HFFc6 (cell line): Measurements from ENCODE around the gene ZNF540. TPM values are rescaled to one million over a fixed set of nuclear protein-coding genes. Genes with fewer than 3 reads are reported as not detected.

Experiments used
- DNase-seq: peaks from one replicate; pipeline ENCODE4 v3.0.0-alpha.2; 2018
- H3K27ac Mint-ChIP-seq: 2 replicates; pipeline ENCODE4 v1.8.0; 2020; ENCODE audit warnings: mild to moderate bottlenecking, mixed read lengths
- H3K27me3 Mint-ChIP-seq: 2 replicates; pipeline ENCODE4 v1.8.0; 2021; ENCODE audit warnings: mild to moderate bottlenecking, moderate library complexity, mixed read lengths; ENCODE audit not compliant: insufficient read depth
- H3K36me3 Mint-ChIP-seq: 2 replicates; pipeline ENCODE4 v1.8.0; 2021; ENCODE audit warnings: low read depth, mixed read lengths
- H3K4me1 Mint-ChIP-seq: 2 replicates; pipeline ENCODE4 v1.8.0; 2020; ENCODE audit warnings: low read depth, mixed read lengths
- H3K4me3 Mint-ChIP-seq: 2 replicates; pipeline ENCODE4 v1.8.0; 2020; ENCODE audit warnings: mild to moderate bottlenecking, moderate library complexity, mixed read lengths
- H3K9me3 Mint-ChIP-seq: 2 replicates; pipeline ENCODE4 v1.8.0; 2020; ENCODE audit warnings: mild to moderate bottlenecking, mixed read lengths
- CTCF ChIP-seq: fragments of 200-600 bp; sonication (generic); IDR thresholded peaks from 2 replicates; pipeline ENCODE4 v1.5.0; 2021; ENCODE audit warnings: antibody characterized with exemption, mild to moderate bottlenecking
- long read RNA-seq: library from polyadenylated mRNA; unstranded; transcript quantifications from one replicate; pipeline ENCODE4 v2.0.0, GENCODE V29; 2019
- total RNA-seq, 6 experiments: library from RNA; stranded (reverse); fragmentation: NEBNext Ultra II Directional; extraction: Animal tissue kit (Norgen Biotek cat#: 25700); gene quantifications; 2 replicates in 1 of 6; 3 replicates in 5 of 6; pipeline ENCODE4 v1.2.3, GENCODE V29; 2021

ZNF540 gene
- total RNA-seq, result under 1 TPM; 0.14 to 0.76 (median 0.35) TPM
- long read RNA-seq, partial matches to known transcripts, result 0 of 3 reads
- long read RNA-seq, other reads (novel, unspliced or antisense), result 0 of 3 reads

- Mint-ChIP-seq H3K27ac (peak within 1 kb of the TSS; percentile 96), H3K4me1 (peaks cover 18% of the 10 kb centered on the region), H3K27me3 (no peaks in the 10 kb centered on the region; the same call in 1 of the 2 replicates), H3K4me3 (peak within 1 kb of the TSS; percentile 96), H3K9me3 (peaks cover 14% of the 10 kb centered on the region), H3K36me3 (peaks cover 12% of the 10 kb centered on the region)
- peak; percentile 89 for DNase-seq
- no peak for TF ChIP-seq CTCF
Measured at GRCh38 chr19:37594304-37594981, at the start of gene ZNF540, which contains the start of gene ZNF571. ZNF540 (plus strand) TSS chr19:37594876; CDS start chr19:37598448, 3,572 bp downstream. ZNF571 (minus strand) TSS chr19:37594792; CDS start chr19:37586676, 8,116 bp downstream.

- peak; percentile 54 for TF ChIP-seq CTCF
Measured at GRCh38 chr19:37551129-37551993, 43.3 kb upstream of the ZNF540 start.

GRCh38 chr19:37563518-37563917, 31.2 kb upstream of the ZNF540 start:
- Mint-ChIP-seq H3K4me1 (no peaks in the 10 kb centered on the region), H3K27ac (no peak overlapping the region), H3K4me3 (no peak overlapping the region), H3K9me3 (peaks cover 93% of the 10 kb centered on the region), H3K27me3 (no peaks in the 10 kb centered on the region), H3K36me3 (peaks cover 68% of the 10 kb centered on the region)
- TF ChIP-seq CTCF, result no peak
- no peak for DNase-seq

More at GRCh38 chr19:37551129-37551993, 43.3 kb upstream of the ZNF540 start:
- peaks cover 87% of the 10 kb centered on the region for H3K9me3 Mint-ChIP-seq
- H3K36me3 Mint-ChIP-seq, result peaks cover 55% of the 10 kb centered on the region
- peak overlapping the region; percentile 65 for H3K27ac Mint-ChIP-seq
- H3K4me1 Mint-ChIP-seq, result no peaks in the 10 kb centered on the region
- no peaks in the 10 kb centered on the region; the same call in 1 of the 2 replicates for H3K27me3 Mint-ChIP-seq
- H3K4me3 Mint-ChIP-seq, result peak overlapping the region; percentile 84
- no peak for DNase-seq

GRCh38 chr19:37564624-37565369, 29.9 kb upstream of the ZNF540 start:
- Mint-ChIP-seq H3K4me3 (no peak overlapping the region), H3K36me3 (peaks cover 68% of the 10 kb centered on the region), H3K27me3 (no peaks in the 10 kb centered on the region), H3K27ac (no peak overlapping the region), H3K9me3 (peaks cover 93% of the 10 kb centered on the region), H3K4me1 (no peaks in the 10 kb centered on the region)
- no peak for DNase-seq
- no peak for TF ChIP-seq CTCF

GRCh38 chr19:37565370-37565669, 29.4 kb upstream of the ZNF540 start:
- Mint-ChIP-seq H3K27me3 (no peaks in the 10 kb centered on the region; the same call in 1 of the 2 replicates), H3K4me1 (no peaks in the 10 kb centered on the region), H3K9me3 (peaks cover 96% of the 10 kb centered on the region), H3K27ac (no peak overlapping the region), H3K36me3 (peaks cover 74% of the 10 kb centered on the region), H3K4me3 (no peak overlapping the region)
- no peak for TF ChIP-seq CTCF
- no peak for DNase-seq
